Heart right ventricle (tissue), 16 donors: ENCODE data around the gene EIF5. TPM values are rescaled to one million over a fixed set of nuclear protein-coding genes. Genes with fewer than 3 reads are reported as not detected.

Source experiments
- ATAC-seq, 8 donors: fragments of 200-7000 bp; cut with Tn5 transposase; one replicate each; pipeline ENCODE4 v1.9.1; 2020; ENCODE audit warnings: mild to moderate bottlenecking in 8 of 8, moderate library complexity in 8 of 8, moderate number of reproducible peaks in 1 of 8
- DNase-seq, 2 donors: peaks; one replicate each; pipeline ENCODE4 v3.0.0-alpha.2; 2020
- H3K27ac ChIP-seq, 10 donors: fragments of 200-600 bp; sonication (generic) in 2 of 10; one replicate each; pipeline versions ENCODE4 v1.5.0 to v1.8.0; 2020 to 2022; ENCODE audit warnings: mild to moderate bottlenecking in 3 of 10
- H3K27me3 ChIP-seq, 7 donors: fragments of 200-600 bp; one replicate each; pipeline ENCODE4 v1.8.0; 2021 to 2022; ENCODE audit warnings: mild to moderate bottlenecking in 2 of 7
- H3K36me3 ChIP-seq, 9 donors: fragments of 200-600 bp; sonication (generic) in 1 of 9; one replicate each; pipeline versions ENCODE4 v1.5.0 to v1.8.0; 2020 to 2022; ENCODE audit warnings: mild to moderate bottlenecking in 2 of 9
- H3K4me1 ChIP-seq, 9 donors: fragments of 200-600 bp; sonication (generic) in 1 of 9; one replicate each; pipeline versions ENCODE4 v1.5.0 to v1.8.0; 2020 to 2022; ENCODE audit warnings: mild to moderate bottlenecking in 4 of 9
- H3K4me3 ChIP-seq, 10 donors: fragments of 200-600 bp; sonication (generic) in 2 of 10; one replicate each; pipeline versions ENCODE4 v1.5.0 to v1.8.0; 2020 to 2022; ENCODE audit warnings: mild to moderate bottlenecking in 7 of 10, moderate library complexity in 2 of 10
- H3K9me3 ChIP-seq, 11 donors: fragments of 200-600 bp in 10 of 11; sonication (generic) in 2 of 11; one replicate each; pipeline versions ENCODE4 v1.5.0 to v1.8.0; 2013 to 2022; ENCODE audit warnings: mild to moderate bottlenecking in 2 of 11, control low read depth in 1 of 11, moderate library complexity in 1 of 11
- CTCF ChIP-seq, 9 donors: fragments of 200-600 bp; sonication (generic) in 2 of 9; IDR thresholded peaks; one replicate each; pipeline versions ENCODE4 v1.5.0 to v1.8.0; 2021 to 2022; ENCODE audit warnings: antibody characterized with exemption in 9 of 9, mild to moderate bottlenecking in 5 of 9, moderate library complexity in 1 of 9
- WGBS, 2 donors: extraction: QIAGEN DNeasy Blood & Tissue Kit; methylation state at CpG; one replicate each; pipeline ENCODE4 v1.1.7; 2013; ENCODE audit warnings: inconsistent platforms in 1 of 2; 5-methylcytosine and 5-hydroxymethylcytosine counted together
- intact Hi-C, 10 donors: fragments of 100-400 bp; cut with DNase I; formaldehyde crosslinking; loops; one replicate each; pipeline versions ENCODE4 v1.11.1 to v1.14.2; 2022
- polyA plus RNA-seq, 2 donors: library from polyadenylated mRNA; stranded (reverse); fragments of 200-250 nt; gene quantifications; one replicate each; pipeline ENCODE4 v1.2.3, GENCODE V29; 2013
- total RNA-seq, 10 donors: library from RNA; stranded (reverse); fragmentation: NEBNext Ultra II Directional in 3 of 10; extraction: Animal tissue kit (Norgen Biotek cat#: 25700) in 3 of 10; gene quantifications; one replicate each; pipeline versions ENCODE4 v1.2.1 to v1.2.4, GENCODE V29; 2021 to 2023
- donor health status: Arrhythmogenic right ventricular cardiomyopathy.
- donor health status: ischemic (EF 13 %, LVEDD 7.1; RV severe dilation, severe dysfunction).
- donor health status: healthy with polysubstance abuse.
- donor health status: DM: no; HTN: yes; CAD: no.
- donor health status: DM: no; HTN: no; CAD: no.
- donor health status: ischemic (EF 25% LVEDD 6.9; RV normal size, moderate dysfunction).
- donor health status: ischemic (EF 25% LVEDD 5.7; RV mildly dilated, moderate dysfunction).
- donor health status: healthy.
- donor health status: DM: yes; HTN: yes; CAD: no.
- donor health status: Ischemic cardiomyopathy.
- donor health status: ischemic (EF 35%, LVEDD 5.7; RV mildly dilated, moderate dysfunction).
- donor health status: nonischemic (EF 11% LVEDD 7.7; RV severe dilation, severe dysfunction).
- donor health status: DM: yes; HTN: yes; CAD: no.
- donor health status: PGD.
- donor health status: ischemic (EF 29% LVEDD 5.4; RV normal size, mild dysfunction).
- donor health status: nonischemic (EF 23%, LVEDD 6.1; RV moderate dilation, normal function).

EIF5 gene
- total and polyA plus RNA-seq, 12 donors: 56.7 to 323 (median 230) TPM

DNA sequence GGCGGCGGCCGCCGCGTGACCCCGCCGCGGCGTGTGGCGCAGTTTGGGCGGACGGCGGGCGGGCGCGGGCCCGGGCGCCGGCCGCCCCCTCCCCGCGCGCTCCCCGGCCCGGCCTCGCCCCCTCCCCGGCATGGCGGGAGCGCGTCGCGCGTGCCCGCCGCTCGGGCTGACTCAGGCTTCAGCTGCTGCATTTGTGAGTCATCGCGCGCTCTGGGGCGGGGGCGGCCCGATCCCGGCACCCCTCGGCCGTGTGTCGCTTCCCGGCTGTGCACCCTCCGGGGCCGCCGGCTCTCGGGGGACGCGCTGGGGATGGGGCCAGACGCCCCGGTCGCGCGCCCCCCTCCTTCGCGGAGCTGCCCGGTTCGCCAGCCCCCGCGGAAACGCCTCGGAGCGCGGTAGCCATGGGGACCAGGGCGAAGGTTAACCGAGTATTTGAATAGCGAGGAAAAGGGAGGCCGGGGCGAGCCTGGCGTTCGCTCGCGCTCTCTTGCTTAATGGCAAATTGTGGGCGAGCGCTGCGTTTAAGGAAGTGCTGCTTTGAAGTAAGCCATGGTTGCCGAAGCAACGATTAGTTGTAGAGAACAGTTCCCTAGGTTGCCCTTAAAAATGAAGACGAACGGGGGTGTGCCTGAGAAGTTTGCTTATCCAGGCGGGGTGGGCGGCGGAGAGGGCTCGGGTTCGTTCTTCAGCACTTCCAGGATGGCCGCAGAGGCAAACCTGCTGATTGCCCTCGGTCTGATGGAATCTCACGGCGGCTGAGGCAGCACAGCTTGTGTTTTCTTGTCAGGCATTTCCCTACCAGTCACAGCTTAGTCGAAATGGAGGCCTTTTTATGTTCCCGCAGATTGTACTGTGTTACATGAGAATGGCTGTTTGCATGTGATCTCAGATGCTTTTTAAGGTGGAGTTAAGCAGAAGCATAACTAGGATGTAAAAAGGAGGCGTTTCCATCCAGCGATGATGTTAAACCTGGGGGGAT is 896 bp downstream of the EIF5 start:
- TF ChIP-seq CTCF (IDR thresholded peaks at IDR 0.05): no peak
- Histone ChIP-seq H3K36me3 (peaks cover 7 to 49% (median 42%) of the 10 kb centered on the region in 9 donors), H3K27me3 (no peaks in the 10 kb centered on the region), H3K4me3 (peak overlapping the region; percentile 70 to 98 (median 92)), H3K4me1 (peaks cover 7 to 46% (median 33%) of the 10 kb centered on the region in 9 donors), H3K9me3 (no peaks in the 10 kb centered on the region), H3K27ac (peak overlapping the region; percentile 97 to 100 (median 100))
- ATAC-seq (peak in 7 of 8 donors; percentile 8 to 51 (median 28)), DNase-seq (peak; percentile 61 to 68)
- intact Hi-C loops: loop anchor here in 8 of 10 donors (1.0 to 10.0 kb wide), 6 partner anchors 47 to 130 kb away; partner anchors contain the start of gene MARK3 (in 5 of the 8)
- WGBS, 2 donors: 1% methylated on average over 68 to 91 of the region's 97 CpGs

DNA sequence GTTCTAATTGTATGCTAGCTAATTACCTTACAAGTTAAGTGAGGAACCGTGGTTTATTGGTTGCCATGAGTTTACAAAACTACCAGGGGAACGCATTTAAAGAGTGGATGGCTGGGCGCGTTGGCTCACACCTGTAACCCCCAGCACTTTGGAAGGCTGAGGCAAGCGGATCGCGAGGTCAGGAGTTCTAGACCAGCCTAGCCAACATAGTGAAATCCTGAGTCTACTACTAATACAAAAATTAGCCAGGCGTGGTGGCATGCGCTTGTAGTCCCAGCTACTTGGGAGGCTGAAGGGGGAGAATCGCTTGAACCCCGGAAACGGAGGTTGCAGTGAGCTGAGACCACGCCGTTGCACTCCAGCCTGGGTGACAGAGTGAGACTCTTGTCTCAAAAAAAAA is 2.2 kb downstream of the EIF5 start:
- WGBS, 2 donors: 94 to 97% methylated on average over 14 of the region's 14 CpGs
- no peak for TF ChIP-seq CTCF (IDR thresholded peaks at IDR 0.05)
- Histone ChIP-seq H3K36me3 (peaks cover 7 to 61% (median 55%) of the 10 kb centered on the region in 9 donors), H3K4me1 (peaks cover 7 to 57% (median 36%) of the 10 kb centered on the region in 9 donors), H3K9me3 (no peaks in the 10 kb centered on the region), H3K27me3 (no peaks in the 10 kb centered on the region), H3K4me3 (peak overlapping the region in 5 of 10 donors; percentile 70 to 98 (median 97)), H3K27ac (no peak overlapping the region)
- intact Hi-C loops: loop anchor here in 6 of 10 donors (5.0 to 10.0 kb wide), 5 partner anchors 46 to 129 kb away; partner anchors contain the start of gene MARK3 (in 2 of the 6)
- DNase-seq (no peak), ATAC-seq (no peak)

DNA sequence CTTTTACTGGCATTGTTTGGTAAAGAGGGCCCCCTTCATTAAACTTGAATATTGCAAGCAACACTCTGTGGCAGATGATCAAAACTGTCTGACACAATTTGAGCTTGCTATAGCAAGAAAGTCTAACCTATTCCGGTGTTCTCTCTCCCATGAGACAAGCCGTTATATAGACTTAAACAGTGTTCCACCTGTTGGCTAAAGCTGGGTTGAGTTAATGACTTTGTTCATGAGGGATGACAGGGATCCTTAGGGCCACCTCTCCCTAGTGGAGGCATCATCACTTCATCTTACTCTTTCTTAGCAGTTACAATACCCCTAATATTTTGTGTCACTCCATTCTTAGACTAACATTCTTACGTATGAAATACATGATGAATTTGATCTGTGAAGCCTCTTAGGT is 3.8 kb downstream of the EIF5 start:
- no peak for ATAC-seq
- no peak overlapping the region for H3K4me3 ChIP-seq
- DNase-seq: no peak
- intact Hi-C loops: loop anchor here in 6 of 10 donors (5.0 to 10.0 kb wide), 5 partner anchors 45 to 127 kb away; partner anchors contain the start of gene MARK3 (in 2 of the 6)
- no peaks in the 10 kb centered on the region for H3K27me3 ChIP-seq
- no peak overlapping the region for H3K27ac ChIP-seq
- H3K9me3 ChIP-seq: no peaks in the 10 kb centered on the region
- H3K4me1 ChIP-seq: peaks cover 7 to 55% (median 31%) of the 10 kb centered on the region in 9 donors
- TF ChIP-seq CTCF (IDR thresholded peaks at IDR 0.05): no peak
- H3K36me3 ChIP-seq: peaks cover 7 to 77% (median 71%) of the 10 kb centered on the region in 9 donors
- 78 to 79% methylated on average over 3 of the region's 3 CpGs for WGBS, 2 donors

GRCh38 chr14:103339561-103339960 is 5.5 kb downstream of the EIF5 start:
- Histone ChIP-seq H3K9me3 (no peaks in the 10 kb centered on the region), H3K4me3 (no peak overlapping the region), H3K36me3 (peaks cover 7 to 95% (median 83%) of the 10 kb centered on the region in 9 donors), H3K27ac (no peak overlapping the region), H3K27me3 (no peaks in the 10 kb centered on the region), H3K4me1 (peaks cover 7 to 49% (median 29%) of the 10 kb centered on the region in 9 donors)
- TF ChIP-seq CTCF (IDR thresholded peaks at IDR 0.05): no peak
- intact Hi-C loops: loop anchor here in 7 of 10 donors (1.0 to 10.0 kb wide), 6 partner anchors 43 to 207 kb away; partner anchors contain the start of gene MARK3 (in 2 of the 7)
- WGBS, 2 donors: 82 to 85% methylated on average over 6 of the region's 6 CpGs
- DNase-seq: no peak
- no peak for ATAC-seq
